HG03108 (cell line): Measurements from ENCODE around the gene SH3GLB1.
"Not testable (repeated sequence)": the region's sequence is repeated elsewhere in the genome, so short reads cannot be mapped to it uniquely, and the experiment has no call there.

ENCODE experiments used
- ATAC-seq: cut with Tn5 transposase; IDR thresholded peaks from one replicate; pipeline ENCODE4 v1.9.1; 2021; ENCODE audit warnings: moderate library complexity; ENCODE audit not compliant: unreplicated experiment

Gene SH3GLB1

GRCh38 chr1:86704458-86704971 is at the start of gene SH3GLB1:
SH3GLB1 (plus strand) TSS chr1:86704576; CDS start chr1:86704900, 324 bp downstream.
- peak; percentile 87 for ATAC-seq

GRCh38 chr1:86658381-86658780 is 46.0 kb upstream of the SH3GLB1 start:
- not testable (repeated sequence) for ATAC-seq

- ATAC-seq = no peak
These were observed 38.0 kb upstream of the SH3GLB1 start for GRCh38 chr1:86666368-86666767.

GRCh38 chr1:86687595-86687994 is 16.8 kb upstream of the SH3GLB1 start:
- ATAC-seq = no peak

- ATAC-seq = no peak
These were observed 11.7 kb upstream of the SH3GLB1 start for GRCh38 chr1:86692641-86693040.

- no peak for ATAC-seq
These were observed 9.0 kb upstream of the SH3GLB1 start for GRCh38 chr1:86695400-86695799.

- no peak for ATAC-seq
These were observed 7.9 kb upstream of the SH3GLB1 start for GRCh38 chr1:86696522-86696921.

- ATAC-seq = no peak
These were observed 5.2 kb upstream of the SH3GLB1 start for GRCh38 chr1:86699186-86699585.

- no peak for ATAC-seq
These were observed 2.6 kb upstream of the SH3GLB1 start for GRCh38 chr1:86701731-86702130.

GRCh38 chr1:86702954-86703494 is 1.4 kb upstream of the SH3GLB1 start:
- ATAC-seq = not testable (repeated sequence)

- ATAC-seq = peak; percentile 25
These were observed 499 bp upstream of the SH3GLB1 start for GRCh38 chr1:86703696-86704457.

- ATAC-seq = peak; percentile 30
These were observed 742 bp downstream of the SH3GLB1 start for GRCh38 chr1:86704972-86705664.

GRCh38 chr1:86705665-86705985 is 1.2 kb downstream of the SH3GLB1 start:
- ATAC-seq = no peak

- no peak for ATAC-seq
These were observed 1.8 kb downstream of the SH3GLB1 start for GRCh38 chr1:86706018-86706635.

GRCh38 chr1:86708920-86709319 is 4.5 kb downstream of the SH3GLB1 start:
- ATAC-seq = no peak

GRCh38 chr1:86712088-86712860 is 7.9 kb downstream of the SH3GLB1 start:
- no peak for ATAC-seq

GRCh38 chr1:86713477-86713876 is 9.1 kb downstream of the SH3GLB1 start:
- ATAC-seq = no peak

GRCh38 chr1:86714159-86714558 is 9.8 kb downstream of the SH3GLB1 start:
- ATAC-seq = no peak

- ATAC-seq = no peak
These were observed 10.3 kb downstream of the SH3GLB1 start for GRCh38 chr1:86714561-86715244.

GRCh38 chr1:86718786-86719185 is 14.4 kb downstream of the SH3GLB1 start:
- no peak for ATAC-seq
